ENCODE results near the gene TSPAN32. TPM values are rescaled to one million over a fixed set of nuclear protein-coding genes. Genes with fewer than 3 reads are reported as not detected.

Gene TSPAN32, protein sequence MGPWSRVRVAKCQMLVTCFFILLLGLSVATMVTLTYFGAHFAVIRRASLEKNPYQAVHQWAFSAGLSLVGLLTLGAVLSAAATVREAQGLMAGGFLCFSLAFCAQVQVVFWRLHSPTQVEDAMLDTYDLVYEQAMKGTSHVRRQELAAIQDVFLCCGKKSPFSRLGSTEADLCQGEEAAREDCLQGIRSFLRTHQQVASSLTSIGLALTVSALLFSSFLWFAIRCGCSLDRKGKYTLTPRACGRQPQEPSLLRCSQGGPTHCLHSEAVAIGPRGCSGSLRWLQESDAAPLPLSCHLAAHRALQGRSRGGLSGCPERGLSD
- total RNA-seq: 10 to 100 TPM; 39.7 to 47.0 TPM

DNA sequence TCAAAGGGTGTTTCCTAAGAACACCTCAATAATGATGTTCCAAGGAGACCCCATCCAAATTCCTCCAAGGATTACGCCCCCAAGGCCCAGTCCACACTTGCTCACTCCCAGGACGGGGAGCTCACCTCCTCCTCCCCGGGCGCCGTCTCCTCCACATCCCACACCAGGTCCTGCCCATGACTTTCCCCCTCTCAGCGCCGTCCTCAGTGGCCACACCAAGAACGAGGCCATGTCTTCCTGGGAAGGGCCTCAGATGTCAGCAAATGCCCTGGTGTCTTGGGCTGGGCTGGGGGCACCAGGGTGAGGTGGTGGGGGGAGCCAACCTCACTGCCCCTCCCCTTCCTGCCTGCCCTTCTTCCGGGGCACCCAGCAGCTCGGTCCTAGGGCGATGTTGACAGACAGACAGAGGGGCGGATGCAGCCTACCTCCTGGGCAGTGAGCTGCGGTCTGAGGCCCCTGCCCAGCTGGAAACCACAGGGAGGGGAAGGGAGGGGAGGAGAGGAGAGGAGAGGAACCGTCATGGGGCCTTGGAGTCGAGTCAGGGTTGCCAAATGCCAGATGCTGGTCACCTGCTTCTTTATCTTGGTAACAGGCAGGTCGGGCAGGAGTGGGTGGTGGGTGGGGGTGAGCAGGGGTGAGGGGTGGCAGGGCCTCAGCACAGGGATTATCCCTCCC is at the start of gene TSPAN32, which contains the start of gene C11orf21:
Gene TSPAN32, plus strand, starts transcription at position 383 of the 675 bp plus-strand sequence. Its CDS starts 137 bp downstream, at position 520.
Gene C11orf21, minus strand, starts transcription at position 288 of the 675 bp plus-strand sequence. Its CDS starts 110 bp downstream, at position 178.
- H3K27me3 Mint-ChIP-seq (ENCODE audit: low read depth): no peaks in the 10 kb centered on the region
- H3K9me3 Mint-ChIP-seq (ENCODE audit: insufficient read depth): no peaks in the 10 kb centered on the region
- H3K4me3 Mint-ChIP-seq: peak within 1 kb of the TSS; percentile 94
- H3K4me1 Mint-ChIP-seq (ENCODE audit: low read depth): peaks cover 75% of the 10 kb centered on the region
- DNase-seq: peak; percentile 81
- H3K36me3 Mint-ChIP-seq (ENCODE audit: low read depth): peaks cover 21% of the 10 kb centered on the region
- CTCF ChIA-PET: interaction anchor here (0.7 to 12.4 kb wide), 11 partner anchors 18 to 231 kb away, joined by 3 to 351 read pairs (median 3); partner anchors contain the start of gene TSSC4
- POLR2A ChIA-PET: interaction anchor here (0.9 to 2.2 kb wide), 6 partner anchors 11 to 232 kb away, joined by 3 to 9 read pairs (median 5); partner anchors contain the start of gene TSSC4
- H3K27ac Mint-ChIP-seq: peak within 1 kb of the TSS; percentile 93
- peak; percentile 46 for ATAC-seq

- POLR2A ChIA-PET: no interaction called here
- CTCF ChIA-PET: no interaction called here
- Mint-ChIP-seq H3K27me3 (ENCODE audit: low read depth) (peaks cover 2% of the 10 kb centered on the region), H3K4me3 (no peak overlapping the region), H3K4me1 (ENCODE audit: low read depth) (no peaks in the 10 kb centered on the region), H3K36me3 (ENCODE audit: low read depth) (no peaks in the 10 kb centered on the region), H3K27ac (no peak overlapping the region), H3K9me3 (ENCODE audit: insufficient read depth) (no peaks in the 10 kb centered on the region)
- DNase-seq: no peak
- ATAC-seq: no peak
These were observed 49.8 kb upstream of the TSPAN32 start for GRCh38 chr11:2252018-2252417.

DNA sequence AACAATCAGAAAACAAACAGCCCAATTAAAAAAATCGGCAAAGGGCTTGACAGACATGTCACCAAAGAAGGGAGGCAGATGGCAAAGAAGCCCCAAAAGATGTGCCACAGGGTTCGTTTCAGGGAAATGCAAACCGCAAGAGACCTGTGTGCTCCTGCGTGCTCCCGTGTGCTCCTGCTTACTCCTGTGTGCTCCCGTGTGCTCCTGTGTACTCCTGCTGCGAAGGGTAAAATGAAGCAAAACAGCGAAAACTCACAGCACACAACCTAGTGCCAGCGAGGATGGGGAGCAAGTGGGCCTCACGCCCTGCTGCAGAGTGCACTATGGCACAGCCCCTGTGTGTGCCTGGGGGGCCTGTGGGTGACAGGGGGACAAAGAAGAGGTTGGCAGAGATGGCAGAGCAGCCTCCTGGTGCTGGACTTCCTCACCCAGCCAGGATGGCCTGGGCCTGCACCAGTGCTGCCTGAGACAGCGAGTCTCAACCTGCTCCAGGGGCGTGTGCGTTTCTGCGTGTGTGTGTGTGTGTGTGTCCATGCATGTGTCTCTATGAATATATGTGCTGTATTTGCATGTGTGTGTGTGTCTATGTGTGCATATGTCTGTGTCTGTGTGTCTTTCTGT is 45.4 kb upstream of the TSPAN32 start:
- no peak overlapping the region for H3K27ac Mint-ChIP-seq
- CTCF ChIA-PET: no interaction called here
- H3K36me3 Mint-ChIP-seq (ENCODE audit: low read depth): no peaks in the 10 kb centered on the region
- no peaks in the 10 kb centered on the region for H3K9me3 Mint-ChIP-seq (ENCODE audit: insufficient read depth)
- H3K27me3 Mint-ChIP-seq (ENCODE audit: low read depth): peaks cover 2% of the 10 kb centered on the region
- no peak for ATAC-seq
- H3K4me3 Mint-ChIP-seq: no peak overlapping the region
- POLR2A ChIA-PET: no interaction called here
- no peaks in the 10 kb centered on the region for H3K4me1 Mint-ChIP-seq (ENCODE audit: low read depth)
- DNase-seq: no peak

DNA sequence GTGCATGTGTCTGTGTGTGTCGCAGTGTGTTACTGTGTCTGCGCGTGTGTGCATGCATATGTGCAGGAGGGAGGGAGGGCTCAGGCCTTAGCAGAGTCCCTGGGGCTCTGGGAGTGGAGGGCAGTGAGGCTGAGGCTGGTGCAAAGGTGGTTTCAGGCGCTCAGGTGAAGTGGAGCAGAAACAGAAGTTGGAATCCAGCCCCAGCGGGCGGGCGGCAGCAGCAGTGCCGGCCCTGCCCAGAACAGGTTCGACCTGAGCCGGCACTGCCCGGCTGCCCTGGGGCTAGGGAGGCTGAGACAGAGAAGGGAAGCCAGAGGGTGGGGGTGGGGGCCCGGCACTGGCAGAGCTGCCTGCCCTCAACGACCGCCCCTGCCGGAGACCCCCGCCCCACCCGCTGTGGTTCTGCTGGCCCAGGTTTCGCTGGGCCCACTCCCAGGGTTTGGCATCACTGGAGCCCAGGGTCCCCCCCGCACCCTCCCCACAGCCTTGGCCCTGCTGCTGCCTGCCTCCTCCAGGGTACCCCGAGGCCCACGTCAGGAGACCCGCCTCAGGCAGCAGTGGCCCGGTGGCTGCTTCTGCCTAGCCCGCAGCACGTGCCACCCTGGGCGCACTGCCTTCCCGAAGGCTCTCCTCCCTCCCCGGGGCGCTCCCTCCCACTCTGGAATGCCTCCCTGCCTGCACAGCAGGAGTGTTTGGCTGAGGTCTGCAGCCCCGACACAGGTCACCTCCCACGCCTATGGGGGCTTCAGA is 44.7 kb upstream of the TSPAN32 start:
- H3K9me3 Mint-ChIP-seq (ENCODE audit: insufficient read depth): no peaks in the 10 kb centered on the region
- H3K36me3 Mint-ChIP-seq (ENCODE audit: low read depth): no peaks in the 10 kb centered on the region
- H3K27me3 Mint-ChIP-seq (ENCODE audit: low read depth): peaks cover 2% of the 10 kb centered on the region
- ATAC-seq: no peak
- CTCF ChIA-PET: no interaction called here
- H3K4me1 Mint-ChIP-seq (ENCODE audit: low read depth): no peaks in the 10 kb centered on the region
- POLR2A ChIA-PET: no interaction called here
- no peak overlapping the region for H3K4me3 Mint-ChIP-seq
- H3K27ac Mint-ChIP-seq: no peak overlapping the region
- no peak for DNase-seq

DNA sequence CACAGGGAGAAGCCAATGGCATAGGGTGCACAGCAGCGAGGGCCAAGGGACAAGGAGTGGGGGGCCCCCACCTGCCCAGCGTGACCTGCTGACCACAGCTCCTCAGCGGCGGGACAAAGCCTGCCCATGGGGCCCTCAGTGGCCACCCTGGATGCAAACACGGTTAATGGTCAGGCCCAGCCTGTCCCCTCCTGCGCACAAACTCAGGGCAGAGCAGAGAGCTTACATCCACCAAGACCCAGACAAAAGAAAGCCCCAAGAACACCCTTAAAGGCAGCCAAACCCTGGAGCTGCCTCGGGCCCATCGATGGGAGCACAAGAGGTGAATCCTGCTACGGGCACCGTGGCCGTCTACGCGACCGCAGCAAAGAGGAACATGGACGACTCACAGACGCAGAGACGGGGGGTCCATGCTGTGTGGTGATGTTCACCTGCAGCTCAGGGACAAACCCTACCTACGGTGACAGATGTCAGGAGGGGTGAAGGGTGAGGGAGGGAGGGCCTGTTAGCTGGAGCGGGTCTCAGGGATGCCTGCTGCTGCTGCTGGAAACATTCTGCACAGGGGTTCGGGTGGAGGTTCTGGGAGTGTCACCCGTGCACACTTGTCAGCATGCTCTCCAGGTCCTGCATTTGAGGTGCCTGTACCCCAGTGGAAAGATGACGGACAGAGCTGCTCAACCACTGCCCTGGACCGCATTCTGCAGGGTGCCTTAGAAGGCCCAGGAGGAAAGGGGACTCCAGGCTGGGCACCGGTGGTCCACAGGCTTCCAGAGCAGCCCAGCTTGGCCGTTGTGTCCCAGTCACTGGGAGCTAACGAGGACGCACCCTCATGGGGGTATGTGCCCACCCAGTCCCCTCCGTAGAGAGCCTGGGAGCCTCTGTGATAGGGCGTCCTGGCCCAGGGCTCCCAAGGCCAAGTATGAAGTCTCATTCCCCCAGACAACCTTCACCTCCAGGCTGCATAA is 43.0 kb upstream of the TSPAN32 start:
- ATAC-seq (no peak), DNase-seq (peak; percentile 18)
- Mint-ChIP-seq H3K9me3 (ENCODE audit: insufficient read depth) (no peaks in the 10 kb centered on the region), H3K4me1 (ENCODE audit: low read depth) (no peaks in the 10 kb centered on the region), H3K36me3 (ENCODE audit: low read depth) (no peaks in the 10 kb centered on the region), H3K27ac (no peak overlapping the region), H3K4me3 (no peak overlapping the region), H3K27me3 (ENCODE audit: low read depth) (peaks cover 2% of the 10 kb centered on the region)
- CTCF ChIA-PET: no interaction called here
- POLR2A ChIA-PET: no interaction called here

DNA sequence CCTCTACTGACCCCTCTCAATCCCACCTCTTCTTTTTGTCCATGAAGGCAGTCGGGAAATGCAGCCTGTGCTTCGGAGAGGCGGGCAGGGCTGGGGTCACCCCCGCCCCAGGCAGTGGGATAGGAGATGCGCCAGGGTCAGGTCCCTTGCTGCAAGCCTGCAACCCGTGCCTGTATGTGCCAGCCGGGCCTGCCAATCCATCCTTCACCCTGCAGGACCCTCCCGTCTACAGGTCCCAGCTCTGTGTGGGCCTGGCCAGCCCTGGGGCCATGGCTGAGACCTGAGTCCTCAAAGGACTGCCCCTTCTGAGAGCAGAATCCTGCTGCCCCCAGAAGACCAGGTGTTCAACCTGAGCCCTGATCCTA is 42.4 kb upstream of the TSPAN32 start:
- DNase-seq (no peak), ATAC-seq (no peak)
- Mint-ChIP-seq H3K27me3 (ENCODE audit: low read depth) (peaks cover 2% of the 10 kb centered on the region), H3K27ac (no peak overlapping the region), H3K9me3 (ENCODE audit: insufficient read depth) (no peaks in the 10 kb centered on the region), H3K4me1 (ENCODE audit: low read depth) (no peaks in the 10 kb centered on the region), H3K4me3 (no peak overlapping the region), H3K36me3 (ENCODE audit: low read depth) (no peaks in the 10 kb centered on the region)
- POLR2A ChIA-PET: no interaction called here
- CTCF ChIA-PET: no interaction called here

DNA sequence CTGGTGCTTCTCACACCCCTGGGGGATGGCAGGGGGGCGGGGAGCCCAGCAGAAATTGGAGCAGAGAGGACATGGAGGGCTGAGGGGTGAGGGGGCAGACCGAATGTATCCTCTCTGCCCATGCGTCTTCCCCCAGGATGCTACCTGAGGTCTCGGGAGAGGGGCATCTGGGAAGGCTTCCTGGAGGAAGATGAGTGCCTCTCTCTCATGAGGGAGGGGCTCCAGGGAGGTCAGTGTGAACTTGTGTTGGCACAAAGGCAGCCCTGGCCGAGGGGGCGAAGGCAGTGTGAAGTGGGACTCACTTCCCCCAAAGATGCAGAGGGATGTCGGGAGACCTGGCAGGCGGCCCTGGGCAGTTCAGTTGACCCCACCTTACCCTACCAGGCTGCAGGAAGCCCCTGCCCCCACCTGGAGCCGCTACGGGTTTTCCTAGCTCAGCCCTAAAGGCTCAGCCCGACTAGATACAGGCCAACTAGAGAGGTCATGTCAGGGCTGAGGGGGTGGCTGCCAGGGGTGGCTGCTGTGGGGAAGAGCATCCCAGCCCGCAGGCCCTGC is 41.8 kb upstream of the TSPAN32 start:
- Mint-ChIP-seq H3K27ac (no peak overlapping the region), H3K9me3 (ENCODE audit: insufficient read depth) (no peaks in the 10 kb centered on the region), H3K4me1 (ENCODE audit: low read depth) (no peaks in the 10 kb centered on the region), H3K4me3 (no peak overlapping the region), H3K27me3 (ENCODE audit: low read depth) (peaks cover 2% of the 10 kb centered on the region), H3K36me3 (ENCODE audit: low read depth) (no peaks in the 10 kb centered on the region)
- CTCF ChIA-PET: no interaction called here
- no peak for DNase-seq
- no peak for ATAC-seq
- POLR2A ChIA-PET: no interaction called here

GRCh38 chr11:2260491-2261364 is 41.1 kb upstream of the TSPAN32 start:
- no peak overlapping the region for H3K27ac Mint-ChIP-seq
- no peaks in the 10 kb centered on the region for H3K9me3 Mint-ChIP-seq (ENCODE audit: insufficient read depth)
- no peaks in the 10 kb centered on the region for H3K36me3 Mint-ChIP-seq (ENCODE audit: low read depth)
- CTCF ChIA-PET: no interaction called here
- DNase-seq (no peak), ATAC-seq (no peak)
- H3K27me3 Mint-ChIP-seq (ENCODE audit: low read depth): peaks cover 2% of the 10 kb centered on the region
- POLR2A ChIA-PET: no interaction called here
- no peak overlapping the region for H3K4me3 Mint-ChIP-seq
- peaks cover 6% of the 10 kb centered on the region for H3K4me1 Mint-ChIP-seq (ENCODE audit: low read depth)

DNA sequence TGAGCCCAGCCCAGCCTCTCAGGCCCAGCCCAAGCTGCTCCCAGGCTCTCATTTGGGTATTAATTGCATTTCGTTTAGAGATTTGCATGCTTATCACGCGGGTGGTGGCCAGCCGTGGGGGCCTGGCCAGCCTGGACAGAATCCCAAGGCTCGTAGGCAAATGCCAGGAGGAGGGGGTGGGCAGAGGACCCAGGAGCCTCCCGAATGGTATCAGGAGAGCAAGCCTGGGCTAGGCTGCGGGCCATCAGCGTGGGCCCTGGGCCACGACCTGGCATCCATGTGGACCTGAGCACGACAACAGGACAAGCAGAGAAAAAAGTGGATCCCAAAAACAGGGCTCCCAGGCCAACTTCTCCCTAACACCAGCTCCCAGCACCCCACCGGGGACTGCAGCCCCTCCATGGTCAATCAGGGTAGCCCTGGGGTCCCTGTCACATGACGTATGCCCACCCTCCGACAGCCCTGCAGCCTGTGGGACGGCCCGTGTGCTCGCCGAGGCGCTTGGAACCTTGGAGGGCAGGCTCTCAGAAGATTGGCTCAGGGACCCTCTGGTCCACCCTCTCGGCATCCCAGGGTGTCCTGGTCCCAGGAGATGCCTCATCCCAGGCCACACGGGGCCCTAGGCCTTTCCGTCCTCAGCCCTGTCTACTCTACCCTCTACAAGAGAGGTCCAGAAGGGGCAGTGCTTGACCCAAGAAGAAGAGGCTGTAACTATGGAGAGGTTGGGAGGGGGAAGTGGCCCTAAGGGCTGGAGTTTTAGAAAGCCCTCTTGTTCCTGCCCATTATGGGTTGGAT is 40.2 kb upstream of the TSPAN32 start:
- DNase-seq: no peak
- no peak overlapping the region for H3K4me3 Mint-ChIP-seq
- ChIA-PET CTCF (no interaction called here), POLR2A (no interaction called here)
- no peak for ATAC-seq
- H3K9me3 Mint-ChIP-seq (ENCODE audit: insufficient read depth): no peaks in the 10 kb centered on the region
- H3K4me1 Mint-ChIP-seq (ENCODE audit: low read depth): peaks cover 15% of the 10 kb centered on the region
- no peaks in the 10 kb centered on the region for H3K36me3 Mint-ChIP-seq (ENCODE audit: low read depth)
- H3K27me3 Mint-ChIP-seq (ENCODE audit: low read depth): peaks cover 2% of the 10 kb centered on the region
- H3K27ac Mint-ChIP-seq: no peak overlapping the region

Measured in activated CD8-positive, alpha-beta T cell treated with anti-CD3 and anti-CD28 coated beads, Interleukin-2, amount 10 ng/mL, durations not matched to agents 7 days and 5 days (primary cell).